ENCODE results near the gene VWA5B1.

DNA sequence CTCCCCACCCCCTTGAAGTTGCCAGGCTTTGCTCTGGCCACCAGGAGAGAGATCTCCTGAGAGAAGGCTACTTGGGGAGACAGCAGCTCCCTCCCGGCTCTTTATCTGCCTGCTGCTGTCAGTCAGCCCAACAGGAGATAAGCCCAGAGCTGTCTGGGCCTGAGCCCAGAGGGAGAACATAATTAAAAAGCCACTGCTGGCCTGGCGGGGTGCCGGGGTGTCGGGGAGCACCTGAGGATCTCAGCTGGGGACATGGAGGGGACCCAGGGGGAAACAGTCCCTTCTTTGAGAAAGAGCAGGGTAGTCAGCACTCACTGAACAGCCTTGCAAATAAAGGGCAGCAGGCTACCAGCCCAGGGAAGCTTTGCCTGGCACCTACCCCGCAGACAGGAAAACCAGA is 17.9 kb downstream of the VWA5B1 start:
- no peak for TF ChIP-seq EZH2 (optimal IDR thresholded peaks at IDR 0.05; ENCODE audit: low read depth, low read length)
- TF ChIP-seq, protein P1, sequence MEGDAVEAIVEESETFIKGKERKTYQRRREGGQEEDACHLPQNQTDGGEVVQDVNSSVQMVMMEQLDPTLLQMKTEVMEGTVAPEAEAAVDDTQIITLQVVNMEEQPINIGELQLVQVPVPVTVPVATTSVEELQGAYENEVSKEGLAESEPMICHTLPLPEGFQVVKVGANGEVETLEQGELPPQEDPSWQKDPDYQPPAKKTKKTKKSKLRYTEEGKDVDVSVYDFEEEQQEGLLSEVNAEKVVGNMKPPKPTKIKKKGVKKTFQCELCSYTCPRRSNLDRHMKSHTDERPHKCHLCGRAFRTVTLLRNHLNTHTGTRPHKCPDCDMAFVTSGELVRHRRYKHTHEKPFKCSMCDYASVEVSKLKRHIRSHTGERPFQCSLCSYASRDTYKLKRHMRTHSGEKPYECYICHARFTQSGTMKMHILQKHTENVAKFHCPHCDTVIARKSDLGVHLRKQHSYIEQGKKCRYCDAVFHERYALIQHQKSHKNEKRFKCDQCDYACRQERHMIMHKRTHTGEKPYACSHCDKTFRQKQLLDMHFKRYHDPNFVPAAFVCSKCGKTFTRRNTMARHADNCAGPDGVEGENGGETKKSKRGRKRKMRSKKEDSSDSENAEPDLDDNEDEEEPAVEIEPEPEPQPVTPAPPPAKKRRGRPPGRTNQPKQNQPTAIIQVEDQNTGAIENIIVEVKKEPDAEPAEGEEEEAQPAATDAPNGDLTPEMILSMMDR (IDR thresholded peaks at IDR 0.05; ENCODE audit: low read length), result no peak
